Lower lobe of right lung (tissue), 2 donors: ENCODE measurements around the gene ZNF521. TPM values are rescaled to one million over a fixed set of nuclear protein-coding genes. Genes with fewer than 3 reads are reported as not detected.
A peak's percentile ranks its signal among the peaks of the same experiment; 100 is the strongest.

Experiments
- ATAC-seq, 2 donors: fragments of 200-7000 bp; cut with Tn5 transposase; one replicate each; pipeline ENCODE4 v1.9.1; 2020 to 2022; ENCODE audit warnings: mild to moderate bottlenecking in 2 of 2, moderate library complexity in 2 of 2
- DNase-seq: peaks from one replicate; pipeline ENCODE4 v3.0.0-alpha.2; 2020
- H3K27ac ChIP-seq: fragments of 200-600 bp; one replicate; pipeline ENCODE4 v1.8.0; 2022
- H3K27me3 ChIP-seq: fragments of 200-600 bp; one replicate; pipeline ENCODE4 v1.8.0; 2022; ENCODE audit warnings: low read depth
- H3K36me3 ChIP-seq: fragments of 200-600 bp; one replicate; pipeline ENCODE4 v1.8.0; 2022; ENCODE audit warnings: mild to moderate bottlenecking
- H3K4me1 ChIP-seq: fragments of 200-600 bp; one replicate; pipeline ENCODE4 v1.8.0; 2022
- H3K4me3 ChIP-seq: fragments of 200-600 bp; one replicate; pipeline ENCODE4 v1.8.0; 2022; ENCODE audit warnings: mild to moderate bottlenecking
- H3K9me3 ChIP-seq: fragments of 200-600 bp; one replicate; pipeline ENCODE4 v1.8.0; 2022
- intact Hi-C: fragments of 100-400 bp; cut with DNase I; formaldehyde crosslinking; loops from one replicate; pipeline ENCODE4 v1.11.0; 2022
- long read RNA-seq: library from polyadenylated mRNA; unstranded; transcript quantifications from one replicate; pipeline ENCODE4 v2.0.0, GENCODE V29; 2021
- total RNA-seq: library from RNA; stranded (reverse); fragmentation: NEBNext Ultra II Directional; extraction: Animal tissue kit (Norgen Biotek cat#: 25700); gene quantifications from one replicate; pipeline ENCODE4 v1.2.1, GENCODE V29; 2021
- TF ChIP-seq, protein P1 (sequence below): fragments of 200-600 bp; IDR thresholded peaks from one replicate; pipeline ENCODE4 v1.8.0; 2022; ENCODE audit warnings: antibody characterized with exemption, mild to moderate bottlenecking
- donor health status: DM: no; HTN: yes; CAD: no; lungs with severe emphysema.

The ZNF521 gene
- 12.7 TPM for total RNA-seq
- long read RNA-seq, full-length matches to known transcripts = 3 of 9 reads
- long read RNA-seq, partial matches to known transcripts = 5 of 9 reads
- long read RNA-seq, other reads (novel, unspliced or antisense) = 1 of 9 reads

DNA sequence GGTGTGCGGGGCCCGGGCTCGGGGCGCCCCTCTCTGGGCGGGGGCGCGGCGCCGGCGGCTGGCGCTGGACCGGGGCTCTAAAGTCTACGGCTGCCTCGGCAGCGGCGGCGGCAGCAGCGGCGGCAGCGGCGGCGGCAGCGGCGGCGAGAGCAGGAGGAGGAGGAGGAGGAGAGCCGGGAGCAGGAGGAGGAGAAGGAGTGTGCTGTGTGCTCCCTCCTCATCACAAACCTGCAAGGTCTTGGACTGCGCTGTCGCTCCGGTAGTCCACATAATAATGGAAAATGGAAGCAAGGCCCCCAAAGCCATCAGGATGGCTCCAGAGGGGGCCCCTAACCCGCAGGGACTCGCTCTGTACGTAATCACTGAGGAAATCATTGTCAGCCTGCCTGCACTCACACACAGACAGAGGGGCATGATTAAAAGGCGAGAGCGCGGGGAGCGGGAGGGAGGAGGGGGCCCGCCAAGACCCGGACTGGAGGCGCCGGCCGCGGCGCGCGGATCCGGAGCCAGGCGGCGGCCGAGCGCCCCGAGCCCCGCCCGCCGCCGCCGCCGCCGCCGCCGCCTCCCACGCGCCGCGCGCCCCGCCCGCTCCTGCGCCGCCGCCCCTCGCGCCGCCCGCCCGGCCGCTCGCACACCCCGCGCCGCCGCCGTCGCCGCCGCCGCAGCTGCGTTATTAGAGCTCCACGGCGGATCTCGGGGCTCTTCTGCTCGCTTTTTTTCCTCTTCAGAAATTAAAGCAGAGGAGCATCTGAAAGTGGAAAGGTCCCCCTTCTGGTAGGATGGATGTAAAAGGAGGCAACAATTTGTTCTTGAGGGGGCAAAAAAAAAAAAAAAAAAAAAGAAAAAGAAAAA, at the start of gene ZNF521:
TSS of gene ZNF521 (minus strand) at position 390 of the 852 bp plus-strand sequence. CDS start 1,220 bp downstream, outside the sequence.
- TF ChIP-seq, protein P1, sequence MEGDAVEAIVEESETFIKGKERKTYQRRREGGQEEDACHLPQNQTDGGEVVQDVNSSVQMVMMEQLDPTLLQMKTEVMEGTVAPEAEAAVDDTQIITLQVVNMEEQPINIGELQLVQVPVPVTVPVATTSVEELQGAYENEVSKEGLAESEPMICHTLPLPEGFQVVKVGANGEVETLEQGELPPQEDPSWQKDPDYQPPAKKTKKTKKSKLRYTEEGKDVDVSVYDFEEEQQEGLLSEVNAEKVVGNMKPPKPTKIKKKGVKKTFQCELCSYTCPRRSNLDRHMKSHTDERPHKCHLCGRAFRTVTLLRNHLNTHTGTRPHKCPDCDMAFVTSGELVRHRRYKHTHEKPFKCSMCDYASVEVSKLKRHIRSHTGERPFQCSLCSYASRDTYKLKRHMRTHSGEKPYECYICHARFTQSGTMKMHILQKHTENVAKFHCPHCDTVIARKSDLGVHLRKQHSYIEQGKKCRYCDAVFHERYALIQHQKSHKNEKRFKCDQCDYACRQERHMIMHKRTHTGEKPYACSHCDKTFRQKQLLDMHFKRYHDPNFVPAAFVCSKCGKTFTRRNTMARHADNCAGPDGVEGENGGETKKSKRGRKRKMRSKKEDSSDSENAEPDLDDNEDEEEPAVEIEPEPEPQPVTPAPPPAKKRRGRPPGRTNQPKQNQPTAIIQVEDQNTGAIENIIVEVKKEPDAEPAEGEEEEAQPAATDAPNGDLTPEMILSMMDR = peak; percentile 23
- peak; percentile 96 for ATAC-seq
- Histone ChIP-seq H3K36me3 (no peaks in the 10 kb centered on the region), H3K9me3 (no peaks in the 10 kb centered on the region), H3K4me3 (peak within 1 kb of the TSS; percentile 78), H3K27me3 (peaks cover 18% of the 10 kb centered on the region), H3K27ac (peak within 1 kb of the TSS; percentile 82), H3K4me1 (peaks cover 9% of the 10 kb centered on the region)
- intact Hi-C loops = no loop called here
- peak; percentile 79 for DNase-seq

DNA sequence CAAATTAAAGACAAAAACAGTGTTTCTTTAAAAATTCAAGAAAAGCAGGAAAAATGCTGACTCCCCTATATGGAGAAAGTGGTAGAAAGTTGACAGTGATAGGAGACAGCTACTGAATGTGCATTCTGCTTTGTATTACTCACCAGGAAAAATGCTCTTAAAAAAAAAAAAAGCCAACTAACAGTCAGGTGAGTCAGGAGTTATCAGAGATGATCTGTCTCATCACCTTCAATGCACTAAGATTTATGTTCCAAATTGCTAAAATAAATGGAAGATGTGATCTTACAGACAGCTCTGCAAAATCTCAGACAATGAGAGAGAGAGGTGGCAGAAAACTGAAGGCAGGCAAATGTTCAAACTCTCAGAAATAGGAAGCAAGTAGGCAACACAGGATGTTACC, 47.6 kb upstream of the ZNF521 start:
- H3K4me1 ChIP-seq = no peaks in the 10 kb centered on the region
- no peak for ATAC-seq
- H3K27me3 ChIP-seq = no peaks in the 10 kb centered on the region
- intact Hi-C loops = no loop called here
- H3K9me3 ChIP-seq = no peaks in the 10 kb centered on the region
- H3K36me3 ChIP-seq = no peaks in the 10 kb centered on the region
- no peak overlapping the region for H3K4me3 ChIP-seq
- no peak for DNase-seq
- TF ChIP-seq, protein P1 = no peak
- H3K27ac ChIP-seq = no peak overlapping the region

DNA sequence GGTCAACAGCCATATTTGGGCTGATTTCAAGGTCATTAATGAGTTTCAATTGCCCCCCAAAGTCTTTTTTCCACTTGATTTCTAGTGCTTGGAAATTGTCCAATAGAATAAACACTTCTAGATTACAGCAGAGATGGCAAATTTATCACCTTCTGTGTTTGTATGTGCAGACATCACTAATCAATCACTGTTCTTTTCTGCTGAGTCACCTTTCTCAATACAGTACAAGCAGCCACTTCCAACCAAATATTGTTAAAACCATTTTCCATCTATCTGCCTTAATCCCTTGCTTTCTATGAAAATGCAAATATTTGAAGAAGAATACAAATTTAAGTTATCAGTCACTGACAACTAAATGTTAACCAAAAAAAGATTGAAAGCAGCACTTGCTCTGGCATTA, 40.2 kb upstream of the ZNF521 start:
- Histone ChIP-seq H3K36me3 (no peaks in the 10 kb centered on the region), H3K27me3 (no peaks in the 10 kb centered on the region), H3K4me1 (no peaks in the 10 kb centered on the region), H3K27ac (no peak overlapping the region), H3K9me3 (no peaks in the 10 kb centered on the region), H3K4me3 (no peak overlapping the region)
- DNase-seq = no peak
- intact Hi-C loops = no loop called here
- ATAC-seq = no peak
- TF ChIP-seq, protein P1 = no peak

DNA sequence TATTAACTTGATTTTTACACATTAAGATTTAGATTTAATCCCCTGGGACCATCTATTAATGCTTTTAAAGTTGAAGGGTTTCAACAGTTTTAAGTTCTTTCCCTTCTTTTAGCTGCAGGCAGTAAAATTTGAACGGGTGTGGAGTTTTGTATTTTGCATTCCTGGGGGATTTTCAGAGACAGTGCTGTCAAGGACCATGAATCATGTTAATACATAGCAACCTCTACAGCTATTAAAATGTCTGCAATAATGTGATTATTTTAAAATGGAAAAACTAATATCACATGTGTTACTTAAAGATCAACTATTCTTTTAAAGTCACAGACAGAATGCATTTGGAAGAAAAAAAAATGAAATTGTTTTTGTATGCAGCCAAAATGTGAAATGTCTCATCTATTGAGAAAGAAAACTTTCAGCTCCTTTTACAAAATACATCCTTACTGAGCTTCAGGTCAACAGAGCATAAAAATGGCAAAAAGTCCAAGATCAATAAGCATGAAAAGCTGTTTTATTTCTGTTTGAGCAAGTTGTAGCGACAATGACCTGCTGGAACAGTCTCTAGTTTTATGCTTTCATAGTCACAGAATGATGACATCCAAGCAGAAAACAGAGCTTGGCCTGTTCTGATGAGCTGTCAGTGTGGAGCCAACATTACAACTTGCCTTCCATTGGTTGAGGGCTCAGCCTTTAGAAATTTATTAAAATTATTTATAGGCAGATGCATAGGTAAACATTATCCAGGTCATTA, 21.6 kb upstream of the ZNF521 start:
- Histone ChIP-seq H3K36me3 (no peaks in the 10 kb centered on the region), H3K4me1 (no peaks in the 10 kb centered on the region), H3K4me3 (no peak overlapping the region), H3K9me3 (no peaks in the 10 kb centered on the region), H3K27me3 (no peaks in the 10 kb centered on the region), H3K27ac (no peak overlapping the region)
- ATAC-seq (no peak), DNase-seq (no peak)
- TF ChIP-seq, protein P1 = no peak
- intact Hi-C loops = no loop called here

DNA sequence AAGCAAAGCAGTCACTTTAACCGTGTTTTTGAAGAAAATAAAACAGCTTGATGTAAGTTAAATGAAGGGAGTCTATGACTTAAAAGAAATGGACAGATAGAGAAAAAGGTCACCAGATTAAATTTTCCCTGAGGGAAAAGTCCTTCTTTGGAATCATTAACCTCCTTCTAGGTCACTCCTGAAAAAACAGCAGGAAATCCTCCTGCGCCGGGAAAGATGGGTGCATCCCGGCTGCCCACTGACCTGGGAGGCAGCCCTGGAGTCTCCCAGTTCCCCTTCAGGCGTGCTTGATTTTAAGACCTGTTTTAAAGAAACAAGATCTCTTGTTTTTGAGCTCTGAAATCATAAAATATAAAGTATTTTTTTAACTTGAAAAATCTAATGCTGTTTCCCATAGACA, 18.4 kb upstream of the ZNF521 start:
- ATAC-seq (no peak), DNase-seq (no peak)
- Histone ChIP-seq H3K36me3 (no peaks in the 10 kb centered on the region), H3K4me3 (no peak overlapping the region), H3K27ac (no peak overlapping the region), H3K9me3 (no peaks in the 10 kb centered on the region), H3K4me1 (no peaks in the 10 kb centered on the region), H3K27me3 (no peaks in the 10 kb centered on the region)
- intact Hi-C loops = no loop called here
- TF ChIP-seq, protein P1 = no peak
